NK-92 (cell line): ENCODE data around the gene NTNG1.

ENCODE experiments used
- DNase-seq: peaks from one replicate; lab custom pipeline; 2025; ENCODE audit not compliant: unreplicated experiment; lab: John Stamatoyannopoulos, UW

The NTNG1 gene

DNA sequence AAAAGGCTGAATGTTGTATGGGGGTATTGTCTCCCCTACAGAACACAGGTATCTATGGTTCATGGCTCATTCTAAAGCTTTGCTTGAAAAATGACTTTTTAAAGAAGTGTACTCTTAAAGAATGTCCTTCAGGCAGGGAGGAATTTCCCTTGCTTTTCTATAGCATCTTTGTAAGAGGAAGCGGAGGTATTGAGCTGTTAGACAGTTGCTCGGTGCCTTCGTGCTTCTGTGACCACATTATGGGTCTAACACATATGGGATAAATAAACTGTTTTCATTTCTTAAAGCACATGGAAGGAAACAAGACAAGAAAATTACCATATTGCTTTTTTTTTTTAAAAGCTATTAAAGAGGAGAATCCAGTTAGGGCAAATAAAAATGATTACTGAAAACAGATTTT, 182.9 kb downstream of the NTNG1 start:
- DNase-seq, result no peak

DNA sequence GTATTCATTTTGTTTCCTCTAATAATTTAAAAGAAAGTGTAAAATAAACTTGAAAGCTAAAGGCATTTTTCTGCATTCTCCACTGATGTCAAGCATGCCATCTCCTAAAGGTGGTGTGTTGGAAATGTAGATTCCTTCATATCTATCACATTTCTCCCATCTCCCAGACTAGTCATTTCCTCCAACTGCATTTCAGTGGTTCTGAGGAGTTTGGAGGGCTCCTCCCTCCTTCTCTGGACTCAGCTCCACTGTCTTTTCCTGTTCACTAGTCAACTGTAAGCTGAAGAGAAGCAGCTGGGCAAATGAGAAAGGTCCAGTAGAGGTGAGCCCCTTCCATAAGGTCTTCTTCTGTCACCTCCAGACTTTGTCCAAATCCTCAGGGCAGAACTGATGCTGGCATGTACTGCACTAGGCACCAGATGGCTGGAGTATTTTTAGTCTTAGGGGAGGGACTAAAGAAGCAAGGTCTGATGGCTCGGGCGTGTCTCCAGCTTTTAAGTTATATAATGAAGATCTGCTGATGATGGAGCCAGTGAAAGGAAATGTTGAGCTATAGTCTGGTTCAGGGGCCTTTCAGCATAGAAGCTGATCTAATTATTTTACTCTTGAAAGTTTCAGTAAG, 186.1 kb downstream of the NTNG1 start:
- no peak for DNase-seq

DNA sequence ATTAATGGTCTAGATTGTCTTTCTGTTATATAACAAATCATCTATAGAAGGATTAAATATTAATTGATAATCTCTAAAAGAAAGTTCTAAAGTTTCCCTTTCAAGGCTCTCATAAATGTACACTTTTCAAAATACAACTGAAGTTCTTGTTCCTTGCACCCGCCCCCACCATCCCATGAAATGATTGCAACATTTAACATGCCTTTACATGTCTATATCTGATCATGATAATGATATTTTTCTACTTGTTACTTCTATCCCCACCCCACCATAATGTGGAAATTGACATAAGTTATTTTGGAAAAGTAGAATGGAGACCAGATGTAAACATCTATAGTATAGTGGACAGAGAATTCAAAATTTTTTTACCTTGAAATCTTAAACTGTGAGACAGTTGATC, 186.6 kb downstream of the NTNG1 start:
- no peak for DNase-seq

DNA sequence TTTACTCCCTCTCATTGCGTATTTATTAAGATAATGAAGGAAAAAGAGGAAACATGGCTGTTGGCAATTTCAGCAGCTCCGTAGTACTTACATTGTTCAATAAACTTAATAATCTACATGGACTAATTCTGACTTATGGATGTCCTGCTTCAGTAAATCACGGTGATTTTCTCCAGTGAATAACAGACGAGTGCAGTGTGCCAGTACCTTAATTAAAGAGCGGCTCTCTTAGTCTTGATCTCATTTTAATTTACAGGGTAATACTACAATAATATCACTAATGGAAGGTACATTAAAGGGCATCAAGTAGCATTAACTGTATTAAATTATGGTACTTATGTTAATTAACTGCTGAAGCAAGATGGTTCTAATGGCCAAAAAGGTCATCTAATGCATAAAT, 187.2 kb downstream of the NTNG1 start:
- DNase-seq, result no peak

DNA sequence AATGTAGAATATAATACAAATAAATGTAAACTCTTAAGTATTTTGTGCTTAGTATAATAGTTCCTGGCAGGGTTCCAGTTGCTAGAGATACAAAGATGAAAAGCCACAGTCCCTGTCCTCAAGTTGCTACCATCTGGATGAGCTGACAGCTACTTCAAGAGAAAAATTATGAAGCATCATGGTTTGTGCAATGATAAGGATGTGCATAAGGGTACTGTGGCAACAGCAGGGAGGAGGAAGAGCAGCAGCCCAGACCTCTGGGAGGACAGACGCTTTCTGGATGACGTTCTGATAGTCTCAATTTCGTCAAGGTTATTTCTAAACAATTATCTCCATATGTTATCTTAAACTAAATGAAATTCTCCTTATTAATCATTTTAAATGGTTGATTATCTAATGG, 198.9 kb downstream of the NTNG1 start:
- no peak for DNase-seq

DNA sequence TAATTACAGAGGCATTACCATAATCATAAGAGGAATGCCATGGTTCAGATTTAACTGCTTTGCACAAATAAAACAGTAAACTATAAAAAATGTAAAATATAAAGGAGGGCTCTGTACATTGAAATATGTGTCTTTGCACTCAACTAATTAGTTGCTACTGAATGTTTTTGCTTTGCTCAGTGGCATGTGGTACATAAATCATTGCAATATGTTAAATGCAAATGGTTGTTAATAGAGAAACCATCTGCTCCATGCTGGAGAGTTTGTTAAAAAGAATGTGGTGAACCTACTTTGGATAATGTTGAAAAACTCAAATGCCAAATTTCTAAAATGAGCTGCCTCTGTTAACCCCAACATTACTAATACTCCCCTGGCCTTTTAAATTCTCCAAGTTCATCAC, 201.5 kb downstream of the NTNG1 start:
- DNase-seq, result no peak

DNA sequence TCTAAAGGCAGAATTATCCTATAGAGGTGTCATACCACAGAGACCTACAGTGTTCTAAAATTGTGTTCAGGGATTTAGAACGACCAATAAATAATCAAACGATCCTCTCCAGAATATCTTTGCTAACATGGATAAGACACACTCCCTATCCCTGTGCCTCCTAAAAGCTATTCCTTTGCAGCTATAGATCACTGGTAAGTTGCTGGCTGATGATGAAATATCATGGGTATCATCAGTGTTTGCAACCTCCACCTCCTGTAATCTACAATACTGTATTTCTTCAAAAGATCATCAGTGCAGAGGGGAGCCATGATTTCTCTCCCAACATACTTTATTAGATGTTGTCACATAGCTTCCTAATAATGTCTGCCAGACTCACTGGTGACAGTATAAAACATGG, 201.9 kb downstream of the NTNG1 start:
- no peak for DNase-seq

DNA sequence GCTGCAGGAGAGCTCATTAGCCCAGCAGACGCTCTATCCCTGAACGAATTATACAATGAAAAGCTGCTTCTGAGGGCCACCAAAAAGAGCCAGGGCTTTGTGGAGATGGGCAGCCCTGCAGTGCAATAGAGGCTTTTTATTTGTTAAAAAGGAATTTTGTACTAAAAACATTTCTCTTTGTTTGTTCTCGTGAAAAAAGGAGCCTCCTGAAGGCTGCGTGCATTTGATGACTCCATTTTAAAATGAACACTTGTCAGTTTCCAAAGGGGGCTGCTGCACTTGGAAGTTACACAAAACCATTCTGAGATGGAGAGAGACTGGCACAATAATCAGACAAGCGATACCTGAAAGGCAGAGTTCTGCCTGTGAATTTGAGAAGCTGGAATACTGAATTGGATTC, 202.8 kb downstream of the NTNG1 start:
- no peak for DNase-seq

DNA sequence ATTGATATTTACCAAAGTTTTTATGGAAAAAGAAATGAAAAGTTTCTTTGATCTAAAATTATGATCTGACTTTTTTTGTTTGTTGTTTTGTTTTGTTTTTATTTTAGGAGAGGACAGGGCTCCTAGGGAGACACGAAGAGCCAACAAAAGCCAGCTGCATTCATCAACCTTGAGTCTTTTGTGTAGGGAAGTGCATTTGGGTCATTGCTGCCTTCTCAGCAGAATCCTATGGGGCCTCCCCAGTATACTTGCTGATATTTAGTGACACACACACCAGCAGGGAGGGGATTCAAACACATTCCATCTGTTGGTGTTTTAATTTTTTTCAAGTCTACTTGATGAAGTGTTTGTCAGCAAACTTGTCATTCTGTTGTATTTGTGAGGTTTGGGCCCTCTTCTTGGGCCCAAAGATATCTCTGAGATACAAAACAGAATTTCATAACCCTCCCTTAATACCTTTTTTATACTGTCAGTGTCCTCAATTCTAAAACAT, 203.5 kb downstream of the NTNG1 start:
- no peak for DNase-seq

DNA sequence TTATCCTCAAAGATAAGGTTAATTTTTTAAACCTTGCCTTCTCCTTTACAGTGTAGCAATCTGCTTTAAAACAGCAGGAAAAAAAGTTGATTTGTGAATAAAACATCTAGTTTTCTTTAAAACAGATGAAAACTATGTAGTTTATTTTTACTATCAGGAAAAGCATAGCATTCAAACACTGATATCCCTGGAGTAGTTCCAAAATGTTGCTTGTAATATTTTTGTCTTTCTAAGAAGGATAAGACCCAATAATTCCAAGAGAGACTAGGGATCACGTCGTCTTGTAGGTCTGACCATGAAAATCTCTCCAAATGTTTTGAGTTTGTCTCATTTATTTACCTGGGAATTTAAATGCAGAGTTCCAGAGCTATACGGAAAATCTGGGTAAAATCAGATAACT, 204.0 kb downstream of the NTNG1 start:
- no peak for DNase-seq

DNA sequence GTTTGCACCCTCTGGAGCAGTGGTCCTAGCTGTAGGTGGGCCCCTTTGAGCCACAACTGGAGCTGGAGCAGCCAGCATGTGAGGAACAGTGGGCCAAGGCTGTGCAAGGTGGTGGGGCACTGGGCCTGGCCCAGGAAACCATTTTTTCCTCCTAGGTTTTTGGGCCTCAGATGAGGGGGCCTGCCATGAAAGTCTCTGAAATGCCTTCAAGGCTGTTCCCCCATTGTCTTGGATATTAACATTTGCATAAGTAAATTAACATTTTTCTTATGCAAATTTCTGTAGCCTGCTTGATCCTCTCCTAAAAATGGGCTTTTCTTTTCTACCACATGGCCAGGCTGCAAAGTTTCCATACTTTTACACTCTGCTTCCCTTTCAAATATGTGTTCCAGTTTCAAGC, 212.0 kb downstream of the NTNG1 start:
- no peak for DNase-seq

DNA sequence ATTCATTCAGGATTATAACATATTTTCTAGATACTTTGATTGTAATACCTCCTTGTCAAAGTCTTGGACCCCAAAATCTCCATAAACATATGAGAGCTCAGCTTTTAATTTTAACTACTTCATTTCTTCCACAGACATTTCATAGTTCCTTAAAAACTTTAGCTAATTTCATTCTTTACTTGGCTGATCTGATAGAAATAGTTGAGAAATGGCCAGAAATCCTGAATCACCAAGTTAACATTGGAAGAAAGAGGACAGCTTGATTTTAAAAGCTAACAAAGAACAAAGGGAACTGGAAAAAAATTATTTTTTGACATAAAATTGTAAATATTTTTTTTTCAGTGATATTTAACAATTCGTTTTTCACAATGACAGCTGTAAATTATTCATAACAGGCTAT, 216.5 kb downstream of the NTNG1 start:
- DNase-seq, result no peak

DNA sequence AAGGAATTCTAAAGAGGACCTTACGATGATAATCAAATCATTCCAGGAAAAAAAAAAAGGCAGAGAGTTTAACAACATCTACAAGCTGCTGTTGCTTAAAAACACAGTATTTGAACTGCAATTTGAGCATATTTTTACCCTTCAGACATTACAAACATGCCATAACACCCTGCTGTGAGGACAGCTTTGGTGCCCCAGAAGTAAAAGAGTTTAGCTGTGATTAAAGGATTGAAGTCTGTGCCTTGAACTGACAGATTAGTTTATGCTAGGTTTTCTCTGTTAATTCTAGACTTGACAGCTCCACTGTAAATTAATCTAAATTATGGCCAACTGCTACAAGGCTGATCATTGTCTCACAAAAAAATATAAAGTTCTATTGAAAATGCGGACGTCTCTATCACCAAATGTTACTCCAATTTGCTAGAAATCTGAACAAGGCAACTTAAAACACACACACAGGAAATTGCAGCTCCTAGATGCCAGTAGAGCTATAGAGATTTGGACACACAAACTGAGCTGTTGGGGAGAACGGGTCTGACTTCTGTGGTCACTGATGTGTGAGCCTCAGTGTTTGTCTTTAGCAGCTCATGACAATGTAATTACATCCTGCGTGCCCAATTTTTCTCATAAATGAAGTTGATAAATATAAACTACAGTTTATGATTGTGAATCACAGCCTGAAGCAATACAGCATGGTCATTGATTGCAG, 217.9 kb downstream of the NTNG1 start:
- DNase-seq, result no peak

DNA sequence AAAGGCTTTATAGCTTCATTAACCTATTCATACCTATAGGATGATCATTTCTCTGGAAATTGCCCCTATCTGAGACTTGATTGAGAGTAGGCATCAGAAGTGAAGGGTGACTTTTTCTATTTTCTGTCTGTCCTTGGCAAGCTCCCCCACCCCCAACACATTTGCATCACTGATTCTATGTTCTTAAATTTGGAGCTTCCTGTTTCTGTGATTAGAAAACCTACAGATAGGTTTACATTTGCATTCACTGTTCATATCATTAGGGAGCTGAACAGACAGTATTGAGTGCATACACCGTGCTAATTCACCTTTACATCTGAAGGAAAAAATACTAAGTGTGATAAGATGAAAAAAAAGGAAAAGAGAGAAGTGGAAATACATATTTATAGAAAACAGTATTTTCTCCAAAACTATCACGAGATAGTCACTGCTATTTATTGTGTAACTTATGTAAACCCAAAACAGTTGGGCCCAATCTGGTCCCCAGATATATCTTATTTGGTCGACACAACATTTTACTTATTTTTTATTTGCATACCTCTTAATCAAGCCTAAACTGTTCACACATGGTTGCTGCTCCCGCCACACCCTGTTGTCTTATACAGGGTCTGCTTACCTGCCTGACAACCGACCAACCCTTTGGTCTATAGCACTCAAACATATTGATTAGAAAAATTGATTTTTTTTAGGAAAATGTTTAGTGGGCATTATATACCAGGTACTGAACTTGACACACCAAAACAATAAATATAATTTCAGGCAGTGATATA, 218.8 kb downstream of the NTNG1 start:
- DNase-seq, result no peak

DNA sequence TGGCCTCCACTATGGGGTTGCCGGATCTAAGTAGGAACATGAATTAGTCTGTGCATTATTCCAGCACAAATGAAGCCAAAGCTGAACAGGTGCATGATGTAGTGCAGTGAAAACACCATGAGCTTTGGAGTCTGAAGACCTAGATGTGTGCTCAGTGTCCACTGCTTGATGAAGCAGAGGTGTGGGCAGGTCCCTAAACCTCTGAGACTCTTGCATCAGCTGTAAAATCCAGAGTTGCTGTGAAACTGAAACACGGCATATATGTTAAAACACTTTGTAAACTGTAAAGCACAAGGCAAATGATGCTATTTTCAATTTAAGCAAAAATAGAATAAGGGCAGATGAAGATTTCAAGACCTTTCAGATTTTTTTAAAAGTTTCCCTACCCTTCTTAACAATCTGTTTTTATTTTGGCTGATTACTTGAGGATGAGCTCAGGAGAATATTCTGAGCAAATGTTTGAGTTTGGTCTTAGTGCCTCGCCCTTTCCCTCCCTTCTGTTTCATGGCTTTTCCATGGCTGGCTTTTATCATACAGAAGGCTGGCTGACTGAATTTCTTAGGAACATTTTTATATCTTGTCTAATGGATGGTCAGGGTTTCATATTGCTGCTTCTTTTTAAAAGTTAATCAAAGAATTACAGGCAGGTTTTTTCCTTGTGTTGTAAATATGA, 221.8 kb downstream of the NTNG1 start:
- DNase-seq, result no peak

DNA sequence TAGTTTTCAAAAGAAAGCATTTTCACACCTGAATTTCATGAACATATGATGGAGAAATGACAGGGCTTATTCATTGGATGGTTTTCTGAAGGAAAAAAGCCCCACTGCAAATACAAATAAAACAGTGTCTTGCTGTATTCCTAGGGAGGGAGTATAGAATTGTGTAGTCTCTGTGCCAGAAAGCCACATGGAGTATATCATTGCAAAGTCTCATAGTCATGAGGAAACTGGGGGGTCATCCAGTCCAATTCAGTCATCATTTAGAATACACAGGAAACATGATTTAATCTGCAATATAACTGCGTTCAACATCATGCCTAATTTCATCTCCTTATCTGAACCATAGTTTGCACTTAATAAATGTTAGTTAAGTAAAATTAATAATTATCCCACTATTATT, 222.3 kb downstream of the NTNG1 start:
- DNase-seq, result no peak

DNA sequence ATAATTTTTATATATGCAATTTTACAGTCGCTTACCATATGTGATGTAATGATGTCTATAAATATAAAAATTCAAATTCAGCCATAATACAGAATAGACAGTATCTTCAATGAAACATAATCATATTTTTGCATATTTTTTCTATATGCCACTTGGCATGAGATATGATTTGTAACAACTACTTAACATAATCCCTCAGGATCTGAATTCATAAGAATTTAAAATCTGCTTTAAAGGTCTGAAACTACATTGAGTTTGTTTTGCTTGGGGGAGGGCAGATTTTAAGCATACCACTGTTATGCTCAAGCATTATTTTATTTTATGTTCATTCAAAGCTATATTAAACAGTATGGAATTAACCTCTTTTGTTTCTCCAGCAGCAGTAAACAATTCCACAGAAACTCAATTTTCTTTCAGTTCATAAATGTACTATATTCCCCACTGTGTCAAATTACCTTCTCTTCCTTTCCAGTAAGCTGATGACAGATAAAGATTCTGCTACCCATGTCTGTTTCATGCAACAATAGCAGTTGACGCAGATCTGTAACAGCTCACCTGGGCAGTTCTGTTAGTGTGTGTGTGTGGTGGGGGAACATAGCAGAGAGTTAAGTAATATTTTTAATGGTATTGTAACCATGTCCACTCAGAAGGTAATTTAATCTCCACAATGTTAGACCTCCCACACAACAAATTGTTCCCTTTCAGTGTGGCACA, 224.8 kb downstream of the NTNG1 start:
- no peak for DNase-seq

DNA sequence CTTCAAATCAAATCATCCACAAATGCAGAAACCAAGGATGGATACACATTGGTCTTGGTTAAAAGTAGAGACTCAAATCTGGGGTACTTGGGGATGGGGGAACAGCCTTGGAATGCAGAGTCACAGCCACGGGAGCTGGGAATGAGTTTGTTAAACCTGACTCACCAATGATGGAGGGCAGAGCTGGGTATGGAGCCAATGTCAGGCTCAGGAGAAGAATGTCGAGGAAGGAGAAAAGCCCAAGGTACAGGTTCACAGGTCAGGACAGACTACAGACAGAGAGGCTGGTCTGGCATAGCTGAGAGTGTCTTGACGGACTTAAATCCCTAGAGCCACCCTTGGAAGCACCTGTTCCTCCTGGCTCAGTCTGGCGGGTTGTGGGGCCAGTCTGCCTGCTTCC, 237.6 kb downstream of the NTNG1 start:
- DNase-seq, result no peak

DNA sequence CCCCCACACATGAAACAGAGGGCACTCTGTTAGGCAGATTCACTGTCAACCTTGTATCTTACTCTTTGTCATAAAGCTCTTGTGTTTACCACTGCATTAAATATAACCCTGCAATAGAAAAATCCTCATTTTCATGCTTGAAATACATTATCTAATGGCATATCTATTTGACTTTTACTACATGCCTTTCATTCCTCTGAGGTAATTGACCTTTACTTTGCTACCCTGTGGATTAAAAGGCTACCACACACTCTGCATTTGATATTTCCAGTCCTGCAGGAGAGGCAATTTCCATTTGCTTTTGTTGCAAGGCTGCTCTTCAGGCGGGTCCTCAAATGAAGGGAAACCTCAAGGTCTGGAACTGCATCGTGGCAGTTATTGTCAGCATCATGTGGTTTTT, 238.0 kb downstream of the NTNG1 start:
- no peak for DNase-seq

DNA sequence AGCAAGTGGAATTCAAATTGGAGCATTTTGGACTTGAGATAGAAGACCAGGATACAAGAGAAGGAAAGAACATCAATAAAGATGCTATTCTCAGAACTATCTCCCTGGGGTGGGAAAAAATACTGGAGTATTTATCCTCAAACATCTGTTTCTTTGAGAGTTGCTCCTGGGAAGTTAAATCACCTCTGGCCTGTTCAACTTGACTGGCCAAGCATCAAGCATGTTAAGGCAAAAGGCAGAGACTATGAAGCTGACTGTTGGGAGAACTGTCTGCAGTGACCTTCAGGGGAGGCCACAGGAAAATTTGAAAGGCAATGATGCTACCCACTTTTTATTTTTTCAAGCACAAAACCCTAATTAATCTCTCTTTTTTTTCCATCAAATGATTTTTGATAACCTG, 239.0 kb downstream of the NTNG1 start:
- DNase-seq, result no peak
